WERI-Rb-1 (cell line): ENCODE data around the gene MVB12A.
A peak's percentile ranks its signal among the peaks of the same experiment; 100 is the strongest.

ENCODE experiments used
- DNase-seq: peaks from one replicate; pipeline ENCODE4 v3.0.0-alpha.2; 2020
- H3K27ac ChIP-seq: fragments of 250-450 bp; sonication (Bioruptor Pico); 2 replicates; pipeline ENCODE4 v1.5.1; 2020; ENCODE audit warnings: mild to moderate bottlenecking, moderate library complexity
- H3K27me3 ChIP-seq: fragments of 250-450 bp; sonication (Bioruptor Pico); 2 replicates; pipeline ENCODE4 v1.5.1; 2021; ENCODE audit warnings: mild to moderate bottlenecking, low read depth, moderate library complexity; ENCODE audit not compliant: insufficient read depth, severe bottlenecking
- H3K36me3 ChIP-seq: fragments of 250-450 bp; sonication (Bioruptor Pico); 2 replicates; pipeline ENCODE4 v1.5.1; 2020; ENCODE audit warnings: mild to moderate bottlenecking, moderate library complexity
- H3K4me3 ChIP-seq: 2 replicates; pipeline ENCODE4 v1.5.1; 2011; ENCODE audit warnings: low read depth, mild to moderate bottlenecking, control low read depth, low read length
- H3K9me3 ChIP-seq: fragments of 250-450 bp; sonication (Bioruptor Pico); 2 replicates; pipeline ENCODE4 v1.5.1; 2021; ENCODE audit warnings: mild to moderate bottlenecking, moderate library complexity; ENCODE audit not compliant: severe bottlenecking
- CTCF ChIP-seq: IDR thresholded peaks from 2 replicates; pipeline ENCODE4 v1.5.1; 2011; ENCODE audit warnings: low read depth, mild to moderate bottlenecking, control low read depth, inconsistent platforms, low read length

MVB12A gene

DNA sequence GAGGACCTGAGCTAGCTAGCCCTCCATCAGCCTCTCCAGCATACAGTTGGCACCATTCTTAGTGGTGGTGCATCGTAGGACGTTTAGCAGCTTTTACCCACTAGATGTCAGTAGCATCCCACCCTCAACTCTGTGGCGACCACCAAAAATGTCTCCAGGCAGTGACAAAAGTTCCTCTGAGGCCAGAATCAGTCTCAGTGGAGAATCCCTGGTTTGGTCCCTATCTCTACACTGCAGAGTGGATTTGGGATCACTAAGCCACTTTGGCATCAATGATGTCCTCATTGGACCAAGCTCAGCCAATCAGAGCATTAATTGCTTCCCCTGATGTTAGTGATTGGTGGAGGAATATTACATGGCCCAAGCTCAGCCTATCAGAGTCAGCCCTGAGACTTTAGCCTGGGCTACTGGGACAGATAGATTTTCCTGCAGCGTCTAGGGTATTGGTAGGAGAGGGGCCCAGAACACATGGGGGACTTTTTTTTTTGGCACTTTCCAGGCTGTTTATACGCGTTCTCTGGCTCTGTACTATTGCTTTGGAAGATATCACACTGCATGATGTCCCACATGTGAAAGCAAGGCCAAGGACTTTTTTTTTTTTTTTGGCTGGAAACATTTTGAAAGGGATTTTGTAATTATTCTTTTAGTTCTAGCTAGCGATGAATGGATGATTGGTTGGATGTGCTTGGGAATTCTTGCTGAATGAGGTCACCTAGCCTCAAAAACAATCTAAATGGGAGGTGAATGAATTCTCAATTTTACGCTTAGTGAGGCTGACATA lies 21.6 kb downstream of the MVB12A start:
- Histone ChIP-seq H3K27me3 (no peaks in the 10 kb centered on the region), H3K36me3 (no peaks in the 10 kb centered on the region), H3K27ac (no peak overlapping the region), H3K9me3 (no peaks in the 10 kb centered on the region), H3K4me3 (no peak overlapping the region)
- peak; percentile 48 for DNase-seq
- TF ChIP-seq CTCF: peak; percentile 75

DNA sequence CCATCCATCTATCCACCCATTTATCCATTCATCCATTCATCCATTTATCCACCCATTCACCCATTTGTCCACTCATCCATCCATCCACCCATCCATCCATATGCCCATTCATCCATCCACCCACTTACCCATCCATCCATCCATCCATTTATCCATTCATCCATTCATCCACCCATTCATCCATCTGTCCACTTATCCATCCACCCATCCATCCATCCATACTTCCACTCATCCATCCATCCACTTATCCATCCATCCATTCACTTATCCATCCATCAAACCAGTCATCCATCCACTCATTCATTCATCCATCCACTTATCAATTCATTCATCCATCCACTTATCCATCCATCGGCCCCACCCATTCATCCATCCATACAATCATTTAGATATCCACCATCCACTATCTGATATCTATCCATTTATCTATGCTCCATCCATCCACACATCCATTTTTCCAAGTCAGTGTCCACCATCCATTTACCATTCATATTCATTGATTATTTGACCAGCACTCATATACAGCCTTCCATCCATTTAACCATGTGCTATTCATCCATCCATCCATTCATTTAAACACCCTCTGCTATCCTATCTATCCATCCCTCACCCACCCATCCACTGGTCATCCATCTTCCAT lies 25.8 kb downstream of the MVB12A start:
- Histone ChIP-seq H3K9me3 (no peaks in the 10 kb centered on the region), H3K27me3 (no peaks in the 10 kb centered on the region), H3K27ac (no peak overlapping the region), H3K4me3 (no peak overlapping the region), H3K36me3 (no peaks in the 10 kb centered on the region)
- TF ChIP-seq CTCF: no peak
- no peak for DNase-seq

DNA sequence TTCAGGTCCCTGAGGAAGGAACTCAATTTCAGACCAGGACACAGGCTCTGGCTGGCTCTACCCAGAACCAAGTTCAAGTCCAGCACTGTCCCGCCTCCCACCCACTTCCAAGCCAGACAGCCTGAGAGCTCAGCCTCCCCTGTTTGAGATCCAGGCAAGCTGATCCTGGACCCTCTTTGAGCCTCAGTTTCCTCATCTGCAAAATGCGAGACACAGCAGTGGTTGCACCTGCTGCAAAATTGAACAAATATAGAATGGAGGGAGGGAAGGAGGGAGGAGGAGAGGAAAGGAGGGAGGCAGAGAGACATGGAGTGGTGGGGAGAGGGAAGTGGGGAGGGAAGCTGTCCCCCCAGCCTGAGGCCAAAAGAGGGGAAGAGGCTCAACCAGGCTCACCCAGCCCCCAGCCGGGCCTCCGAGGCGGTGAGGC lies 27.9 kb downstream of the MVB12A start:
- no peak for DNase-seq

GRCh38 chr19:17448131-17448967 lies 28.5 kb downstream of the MVB12A start, which contains the start of gene TMEM221:
Gene TMEM221, minus strand, starts transcription at chr19:17448668. Its CDS starts 206 bp downstream, at chr19:17448462.
- H3K27ac ChIP-seq: no peak within 1 kb of the TSS
- no peak within 1 kb of the TSS for H3K4me3 ChIP-seq
- 0 out of 2 replicates have a peak, but pooled peaks have one; percentile 9 for TF ChIP-seq CTCF
- no peaks in the 10 kb centered on the region for H3K27me3 ChIP-seq
- H3K9me3 ChIP-seq: no peaks in the 10 kb centered on the region
- H3K36me3 ChIP-seq: peaks cover 3% of the 10 kb centered on the region
- DNase-seq: no peak

More for the DNA sequence above, 27.9 kb downstream of the MVB12A start:
- no peak overlapping the region for H3K4me3 ChIP-seq
- no peaks in the 10 kb centered on the region for H3K36me3 ChIP-seq
- no peak for TF ChIP-seq CTCF
- no peaks in the 10 kb centered on the region for H3K9me3 ChIP-seq
- no peaks in the 10 kb centered on the region for H3K27me3 ChIP-seq
- no peak overlapping the region for H3K27ac ChIP-seq

DNA sequence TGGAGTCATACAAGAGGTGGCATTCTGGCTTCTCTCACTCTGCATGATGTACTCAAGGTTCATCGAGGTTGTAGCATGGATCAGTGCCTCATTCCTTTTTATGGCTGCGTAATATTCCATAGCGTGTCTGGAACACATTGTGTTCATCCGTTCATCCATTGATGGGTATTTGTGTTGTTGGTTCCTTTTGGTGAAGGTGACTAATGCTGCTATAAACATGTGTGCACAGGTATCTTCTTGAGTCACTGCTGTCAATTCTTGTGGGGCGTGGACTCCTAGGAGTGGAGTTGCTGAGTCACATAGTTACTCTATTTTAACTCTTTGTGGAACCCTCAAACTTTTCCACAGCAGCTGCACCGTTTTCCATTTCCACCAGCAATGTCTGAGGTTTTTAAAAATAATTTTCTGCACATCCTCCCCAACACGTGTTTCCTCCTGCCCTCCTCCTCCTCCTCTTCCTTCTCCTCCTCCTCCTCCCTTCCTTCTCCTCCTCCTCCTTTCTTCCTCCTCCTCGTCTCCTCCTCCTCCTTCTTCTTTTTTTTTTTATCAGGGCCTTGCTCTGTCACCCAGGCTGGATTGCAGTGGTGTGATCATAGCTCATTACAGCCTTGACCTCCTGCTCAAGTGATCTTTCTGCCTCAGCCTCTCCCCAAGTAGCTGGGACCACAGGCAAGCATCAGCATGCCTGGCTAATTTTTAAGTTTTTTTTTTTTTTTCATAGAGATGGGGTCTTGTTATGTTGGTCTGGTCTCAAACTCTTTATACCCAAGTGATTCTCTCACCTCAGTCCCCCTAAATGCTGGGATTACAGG lies 30.6 kb downstream of the MVB12A start:
- Histone ChIP-seq H3K27me3 (no peaks in the 10 kb centered on the region), H3K27ac (no peak overlapping the region), H3K36me3 (peaks cover 4% of the 10 kb centered on the region), H3K4me3 (no peak overlapping the region), H3K9me3 (no peaks in the 10 kb centered on the region)
- no peak for TF ChIP-seq CTCF
- no peak for DNase-seq
